HG03378 (cell line): ENCODE results near the gene ZSCAN26.
"Not testable (repeated sequence)": the region's sequence is repeated elsewhere in the genome, so short reads cannot be mapped to it uniquely, and the experiment has no call there.

Experiments used
- ATAC-seq: cut with Tn5 transposase; IDR thresholded peaks from one replicate; pipeline ENCODE4 v1.9.1; 2021; ENCODE audit warnings: mild to moderate bottlenecking, moderate library complexity; ENCODE audit not compliant: unreplicated experiment

Gene ZSCAN26

GRCh38 chr6:28254121-28254519, 12.8 kb upstream of the ZSCAN26 start:
- no peak for ATAC-seq

- no peak for ATAC-seq
These were observed 9.9 kb upstream of the ZSCAN26 start for GRCh38 chr6:28257042-28257441.

- no peak for ATAC-seq
These were observed 7.8 kb upstream of the ZSCAN26 start, which contains the start of gene NKAPL for GRCh38 chr6:28258877-28259777. NKAPL (plus strand) TSS chr6:28259297; CDS start chr6:28259372, 75 bp downstream.

GRCh38 chr6:28263922-28264321, 3.0 kb upstream of the ZSCAN26 start:
- ATAC-seq: no peak

GRCh38 chr6:28264834-28265401, 2.0 kb upstream of the ZSCAN26 start:
- no peak for ATAC-seq

GRCh38 chr6:28266563-28266961, 381 bp upstream of the ZSCAN26 start:
- no peak for ATAC-seq

- ATAC-seq: no peak
These were observed 734 bp downstream of the ZSCAN26 start for GRCh38 chr6:28267695-28268059.

GRCh38 chr6:28269492-28269891, 2.5 kb downstream of the ZSCAN26 start:
- ATAC-seq: no peak

GRCh38 chr6:28274888-28275287, 7.9 kb downstream of the ZSCAN26 start:
- ATAC-seq: no peak

- no peak for ATAC-seq
These were observed 10.8 kb downstream of the ZSCAN26 start for GRCh38 chr6:28277746-28278145.

- ATAC-seq: no peak
These were observed 13.8 kb downstream of the ZSCAN26 start for GRCh38 chr6:28280595-28281287.

- no peak for ATAC-seq
These were observed 14.5 kb downstream of the ZSCAN26 start, which contains the start of gene PGBD1 for GRCh38 chr6:28281288-28282064. PGBD1 (plus strand) TSS chr6:28281572; CDS start chr6:28283814, 2,242 bp downstream.

- ATAC-seq: no peak
These were observed 16.0 kb downstream of the ZSCAN26 start for GRCh38 chr6:28282926-28283325.

- no peak for ATAC-seq
These were observed 24.6 kb downstream of the ZSCAN26 start for GRCh38 chr6:28291573-28291972.

- ATAC-seq: no peak
These were observed 28.4 kb downstream of the ZSCAN26 start for GRCh38 chr6:28295326-28295725.

- ATAC-seq: no peak
These were observed 29.6 kb downstream of the ZSCAN26 start for GRCh38 chr6:28296520-28297060.

- ATAC-seq: peak; percentile 97
These were observed 36.6 kb downstream of the ZSCAN26 start for GRCh38 chr6:28303570-28303969.

GRCh38 chr6:28306363-28306762, 39.4 kb downstream of the ZSCAN26 start:
- not testable (repeated sequence) for ATAC-seq

- ATAC-seq: no peak
These were observed 44.3 kb downstream of the ZSCAN26 start for GRCh38 chr6:28311139-28311823.

- ATAC-seq: no peak
These were observed 46.0 kb downstream of the ZSCAN26 start for GRCh38 chr6:28312939-28313338.
